Keratinocyte (primary cell): ENCODE results near the gene C4orf50. TPM values are rescaled to one million over a fixed set of nuclear protein-coding genes. Genes with fewer than 3 reads are reported as not detected.

Experiments
- DNase-seq: peaks from one replicate; pipeline ENCODE4 v3.0.0-alpha.2; 2011; ENCODE audit warnings: low read depth, missing footprints, low spot score
- FAIRE-seq: peaks from 2 replicates; lab custom pipeline; 2011; peaks lifted over from hg19 to GRCh38; lab: Jason Lieb, UNC
- H2AFZ ChIP-seq: 2 replicates; pipeline ENCODE4 v1.6.0; 2012; ENCODE audit warnings: low read length, control low read depth, inconsistent platforms; ENCODE audit not compliant: control insufficient read depth
- H3K27ac ChIP-seq: 2 replicates; pipeline ENCODE4 v1.5.1; 2011; ENCODE audit warnings: low read length; ENCODE audit not compliant: control insufficient read depth, insufficient read depth
- H3K27me3 ChIP-seq: 3 replicates; pipeline ENCODE4 v1.6.0; 2011; ENCODE audit warnings: low read length; ENCODE audit not compliant: control insufficient read depth, insufficient read depth; ENCODE audit errors: extremely low read depth
- H3K36me3 ChIP-seq, 2 experiments: 2 replicates in 1 of 2; 3 replicates in 1 of 2; pipeline ENCODE4 v1.5.1; 2011; ENCODE audit warnings: low read length in 2 of 2, mild to moderate bottlenecking in 1 of 2; ENCODE audit not compliant: control insufficient read depth in 2 of 2, insufficient read depth in 2 of 2; ENCODE audit errors: extremely low read depth in 1 of 2
- H3K4me1 ChIP-seq: 3 replicates; pipeline ENCODE4 v1.5.1; 2011; ENCODE audit warnings: low read length; ENCODE audit not compliant: control insufficient read depth, insufficient read depth; ENCODE audit errors: extremely low read depth
- H3K4me2 ChIP-seq: 3 replicates; pipeline ENCODE4 v1.6.0; 2011; ENCODE audit warnings: low read depth, low read length; ENCODE audit not compliant: control insufficient read depth, insufficient read depth; ENCODE audit errors: extremely low read depth
- H3K4me3 ChIP-seq, 3 experiments: fragments of 200-600 bp in 1 of 3; sonication (generic) in 1 of 3; 2 replicates in 2 of 3; 3 replicates in 1 of 3; pipeline ENCODE4 v1.5.1; 2011 to 2016; ENCODE audit warnings: low read length in 3 of 3, mild to moderate bottlenecking in 3 of 3, control low read depth in 2 of 3, inconsistent platforms in 1 of 3, low read depth in 1 of 3, mixed read lengths in 1 of 3, mixed run types in 1 of 3, moderate library complexity in 1 of 3; ENCODE audit not compliant: control insufficient read depth in 2 of 3, insufficient read depth in 2 of 3; ENCODE audit errors: extremely low read depth in 1 of 3
- H3K79me2 ChIP-seq: 2 replicates; pipeline ENCODE4 v1.6.0; 2012; ENCODE audit warnings: low read length; ENCODE audit not compliant: control insufficient read depth, insufficient read depth
- H3K9ac ChIP-seq: 3 replicates; pipeline ENCODE4 v1.6.0; 2011; ENCODE audit warnings: low read length; ENCODE audit not compliant: control insufficient read depth, insufficient read depth; ENCODE audit errors: extremely low read depth
- H3K9me1 ChIP-seq: 3 replicates; pipeline ENCODE4 v1.6.0; 2011; ENCODE audit warnings: low read length; ENCODE audit not compliant: control insufficient read depth, insufficient read depth; ENCODE audit errors: extremely low read depth
- H3K9me3 ChIP-seq: 2 replicates; pipeline ENCODE4 v1.5.1; 2012; ENCODE audit warnings: low read depth, low read length; ENCODE audit not compliant: control insufficient read depth
- H4K20me1 ChIP-seq: 3 replicates; pipeline ENCODE4 v1.6.0; 2011; ENCODE audit warnings: low read length; ENCODE audit not compliant: control insufficient read depth, insufficient read depth; ENCODE audit errors: extremely low read depth
- EZH2 ChIP-seq: IDR thresholded peaks from one replicate; pipeline ENCODE4 v1.6.1; 2012; ENCODE audit warnings: inconsistent platforms, mild to moderate bottlenecking, low read length, moderate library complexity
- dilution Hi-C: fragments of 300-500 bp; cut with MboI; formaldehyde crosslinking; loops from one replicate; pipeline ENCODE4 v1.7.0; 2020; ENCODE audit warnings: low sequenced_read_pairs; ENCODE audit not compliant: extremely low pct_ligation_motif_present
- polyA plus RNA-seq, 5 experiments: library from polyadenylated mRNA; depleted of rRNA in 3 of 5; stranded (reverse) in 3 of 5; stranded (forward) in 1 of 5; unstranded in 1 of 5; fragments of >200 nt; gene quantifications; 1 replicate in 1 of 5; 2 replicates in 3 of 5; 3 replicates in 1 of 5; pipeline versions ENCODE4 v1.2.1 to v1.2.3, GENCODE V29; 2011 to 2012; ENCODE audit warnings: missing spikeins in 2 of 5, low read depth in 1 of 5, low replicate concordance in 1 of 5
- TF ChIP-seq, protein P1 (sequence below), 3 experiments: IDR thresholded peaks in 1 of 3; conservative IDR thresholded peaks in 1 of 3; optimal IDR thresholded peaks in 1 of 3; 2 replicates in 2 of 3; 3 replicates in 1 of 3; pipeline versions ENCODE3 to v1.5.1; 2011; ENCODE audit warnings: low read length in 3 of 3, mild to moderate bottlenecking in 3 of 3, moderate library complexity in 2 of 3, control low read depth in 1 of 3, inconsistent platforms in 1 of 3; ENCODE audit not compliant: insufficient read depth in 2 of 3; ENCODE audit errors: extremely low read depth in 1 of 3

The C4orf50 gene
- polyA plus RNA-seq, 1 donor (not counting 4 experiments of a cell fraction or from before 2014, with no cell fraction given) = not detected

DNA sequence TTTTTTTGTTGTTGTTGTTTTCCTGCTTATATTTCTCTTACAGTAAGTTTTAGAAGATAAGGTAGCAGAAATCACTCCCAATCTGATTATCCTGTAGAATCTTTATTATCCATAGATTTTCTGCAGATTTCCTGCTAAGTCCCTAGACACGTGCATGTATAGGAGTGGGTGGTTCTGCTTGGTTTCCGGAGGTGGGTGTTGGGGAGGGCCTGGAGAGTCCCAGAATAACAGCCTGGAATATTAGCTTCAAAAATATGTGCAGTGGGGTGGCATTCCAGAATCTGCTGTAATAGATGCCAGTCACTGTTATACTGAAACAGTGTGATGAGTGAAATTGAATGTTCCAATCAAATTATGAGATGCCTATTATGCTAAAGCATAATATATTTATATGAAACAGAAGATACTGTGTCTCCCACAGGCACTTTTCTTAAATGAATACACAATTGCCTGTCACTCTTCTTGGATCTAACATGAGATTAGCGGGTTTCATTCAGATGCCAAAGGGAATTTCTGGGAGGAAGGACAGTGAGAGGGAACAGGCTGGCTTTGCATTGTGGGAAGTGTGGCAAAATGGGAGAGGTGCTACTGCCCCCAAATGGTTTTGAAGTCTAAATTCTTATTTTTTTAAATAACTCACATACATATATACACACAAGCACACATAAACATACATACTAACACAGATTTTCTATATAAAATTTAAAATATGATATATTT is 37.6 kb downstream of the C4orf50 start:
- dilution Hi-C loops = no loop called here
- Histone ChIP-seq H3K79me2 (no peaks in the 10 kb centered on the region), H3K4me3 (no peak overlapping the region), H2AFZ (no peak overlapping the region), H4K20me1 (no peaks in the 10 kb centered on the region), H3K27ac (no peak overlapping the region), H3K4me1 (no peaks in the 10 kb centered on the region), H3K9me3 (no peaks in the 10 kb centered on the region), H3K4me2 (no peak overlapping the region), H3K9me1 (no peaks in the 10 kb centered on the region), H3K9ac (no peak overlapping the region), H3K36me3 (no peaks in the 10 kb centered on the region), H3K27me3 (no peaks in the 10 kb centered on the region)
- DNase-seq (no peak), FAIRE-seq (no peak)
- TF ChIP-seq, protein P1, sequence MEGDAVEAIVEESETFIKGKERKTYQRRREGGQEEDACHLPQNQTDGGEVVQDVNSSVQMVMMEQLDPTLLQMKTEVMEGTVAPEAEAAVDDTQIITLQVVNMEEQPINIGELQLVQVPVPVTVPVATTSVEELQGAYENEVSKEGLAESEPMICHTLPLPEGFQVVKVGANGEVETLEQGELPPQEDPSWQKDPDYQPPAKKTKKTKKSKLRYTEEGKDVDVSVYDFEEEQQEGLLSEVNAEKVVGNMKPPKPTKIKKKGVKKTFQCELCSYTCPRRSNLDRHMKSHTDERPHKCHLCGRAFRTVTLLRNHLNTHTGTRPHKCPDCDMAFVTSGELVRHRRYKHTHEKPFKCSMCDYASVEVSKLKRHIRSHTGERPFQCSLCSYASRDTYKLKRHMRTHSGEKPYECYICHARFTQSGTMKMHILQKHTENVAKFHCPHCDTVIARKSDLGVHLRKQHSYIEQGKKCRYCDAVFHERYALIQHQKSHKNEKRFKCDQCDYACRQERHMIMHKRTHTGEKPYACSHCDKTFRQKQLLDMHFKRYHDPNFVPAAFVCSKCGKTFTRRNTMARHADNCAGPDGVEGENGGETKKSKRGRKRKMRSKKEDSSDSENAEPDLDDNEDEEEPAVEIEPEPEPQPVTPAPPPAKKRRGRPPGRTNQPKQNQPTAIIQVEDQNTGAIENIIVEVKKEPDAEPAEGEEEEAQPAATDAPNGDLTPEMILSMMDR (optimal IDR thresholded peaks at IDR 0.05 in 1 of 3, IDR thresholded peaks at IDR 0.05 in 1 of 3, conservative IDR thresholded peaks at IDR 0.05 in 1 of 3; ENCODE audit: extremely low read depth in 1 of 3, insufficient read depth in 2 of 3, low read length in 3 of 3) = peak in 1 of 3 experiments; percentile 2
- no peak for TF ChIP-seq EZH2

DNA sequence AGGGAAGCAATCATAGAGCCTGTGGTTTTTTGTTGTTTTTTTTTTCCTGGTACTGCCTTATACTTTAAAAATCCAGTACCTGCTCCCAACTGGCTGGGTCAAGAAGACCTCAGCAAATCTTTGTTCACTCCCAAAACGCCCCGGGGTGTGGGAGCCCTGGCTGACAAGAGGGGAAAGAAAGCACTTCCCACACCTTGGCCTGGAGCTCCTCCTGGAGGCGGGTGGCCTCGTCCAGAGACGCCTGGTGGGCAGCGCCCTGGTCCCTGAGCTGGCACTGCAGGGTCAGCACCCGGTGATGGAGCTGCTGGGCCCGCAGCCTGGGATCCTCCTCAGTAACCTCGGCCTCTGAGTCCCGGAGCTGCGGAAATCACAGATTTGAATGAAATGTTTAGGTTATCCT is 38.2 kb downstream of the C4orf50 start:
- Histone ChIP-seq H3K4me2 (no peak overlapping the region), H3K4me1 (no peaks in the 10 kb centered on the region), H4K20me1 (no peaks in the 10 kb centered on the region), H3K9ac (no peak overlapping the region), H2AFZ (no peak overlapping the region), H3K27me3 (no peaks in the 10 kb centered on the region), H3K36me3 (no peaks in the 10 kb centered on the region), H3K9me3 (no peaks in the 10 kb centered on the region), H3K79me2 (no peaks in the 10 kb centered on the region), H3K27ac (no peak overlapping the region), H3K9me1 (no peaks in the 10 kb centered on the region), H3K4me3 (no peak overlapping the region)
- FAIRE-seq (no peak), DNase-seq (no peak)
- dilution Hi-C loops = no loop called here
- TF ChIP-seq EZH2 = no peak
- TF ChIP-seq, protein P1 (optimal IDR thresholded peaks at IDR 0.05 in 1 of 3, IDR thresholded peaks at IDR 0.05 in 1 of 3, conservative IDR thresholded peaks at IDR 0.05 in 1 of 3; ENCODE audit: extremely low read depth in 1 of 3, insufficient read depth in 2 of 3, low read length in 3 of 3) = peak in 2 of 3 experiments; percentile 60 to 62
